Ovary (tissue), 9 donors: ENCODE results near the gene EPB41L4B. TPM values are rescaled to one million over a fixed set of nuclear protein-coding genes. Genes with fewer than 3 reads are reported as not detected.
A peak's percentile ranks its signal among the peaks of the same experiment; 100 is the strongest.

ENCODE experiments used
- DNase-seq, 5 donors: peaks; one replicate each; pipeline ENCODE4 v3.0.0-alpha.2; 2019 to 2020
- H3K27ac ChIP-seq, 2 donors: fragments of 200-600 bp; one replicate each; pipeline versions ENCODE4 v1.5.1 to v1.8.0; 2019 to 2022
- H3K27me3 ChIP-seq: fragments of 200-600 bp; one replicate; pipeline ENCODE4 v1.8.0; 2022
- H3K36me3 ChIP-seq: fragments of 200-600 bp; sonication (generic); one replicate; pipeline ENCODE4 v1.5.1; 2019
- H3K4me1 ChIP-seq: one replicate; pipeline ENCODE4 v1.8.1; 2013; ENCODE audit warnings: mild to moderate bottlenecking, moderate library complexity; ENCODE audit not compliant: insufficient read depth
- H3K4me3 ChIP-seq: fragments of 200-600 bp; sonication (generic); one replicate; pipeline ENCODE4 v1.5.1; 2017
- H3K9me3 ChIP-seq, 2 donors: fragments of 200-600 bp in 1 of 2; sonication (generic) in 1 of 2; one replicate each; pipeline versions ENCODE4 v1.5.1 to v1.8.1; 2013 to 2019; ENCODE audit warnings: mild to moderate bottlenecking in 1 of 2, moderate library complexity in 1 of 2
- EP300 ChIP-seq: sonication (generic); formaldehyde crosslinking; IDR thresholded peaks from one replicate; pipeline ENCODE4 v1.6.1; 2017; ENCODE audit warnings: antibody characterized with exemption
- POLR2A ChIP-seq: fragments of 450-650 bp; IDR thresholded peaks from one replicate; pipeline ENCODE4 v1.6.1; 2017; ENCODE audit warnings: antibody characterized with exemption, mild to moderate bottlenecking, moderate library complexity
- WGBS, 3 donors: extraction: QIAGEN DNeasy Blood & Tissue Kit in 1 of 3; methylation state at CpG; one replicate each; pipeline versions ENCODE4 v1.1.5 to v1.1.7; 2013 to 2017; 5-methylcytosine and 5-hydroxymethylcytosine counted together
- intact Hi-C, 4 donors: fragments of 100-400 bp; cut with DNase I; formaldehyde crosslinking; loops; one replicate each; pipeline versions ENCODE4 v1.11.0 to v1.15.1; 2022 to 2023
- polyA plus RNA-seq, 2 donors: library from polyadenylated mRNA; stranded (reverse); fragments of 200-250 nt in 1 of 2; fragments of 350-450 nt in 1 of 2; fragmentation: Illumina TruSeq in 1 of 2; extraction: RNeasy Lipid Tissue Mini Kit (QIAGEN cat#74804) in 1 of 2; gene quantifications; one replicate each; pipeline ENCODE4 v1.2.3, GENCODE V29; 2013 to 2014
- total RNA-seq, 7 donors: library from RNA; depleted of rRNA in 2 of 7; stranded (reverse); fragments of >200 nt in 2 of 7; fragmentation: NEBNext Ultra II Directional in 3 of 7; extraction: Animal tissue kit (Norgen Biotek cat#: 25700) in 3 of 7; gene quantifications; one replicate each; pipeline versions ENCODE4 v1.1.0 to v1.2.4, GENCODE V29; 2016 to 2023
- TF ChIP-seq, protein P1 (sequence below), 3 donors: fragments of 450-650 bp in 2 of 3; fragments of 200-600 bp in 1 of 3; IDR thresholded peaks; one replicate each; pipeline versions ENCODE4 v1.5.1 to v1.8.0; 2016 to 2022; ENCODE audit warnings: antibody characterized with exemption in 3 of 3, mild to moderate bottlenecking in 1 of 3
- donor health status: DM: no; HTN: no; CAD: no; lungs with moderate emphysema.
- donor health status: DM: no; HTN: no; CAD: no.
- donor health status: Bipolar disorder and iron deficiency.
- donor health status: DM: yes; HTN: yes; CAD: no.
- donor health status: DM: no; HTN: no; CAD: no.
- donor health status: DM: yes; HTN: yes; CAD: no.

EPB41L4B gene
- total and polyA plus RNA-seq, 9 donors: 8.3 to 34.3 (median 14.0) TPM

- DNase-seq: no peak
- Histone ChIP-seq H3K27me3 (no peaks in the 10 kb centered on the region), H3K4me1 (peaks cover 23% of the 10 kb centered on the region), H3K27ac (peak overlapping the region; percentile 70 to 88), H3K36me3 (no peaks in the 10 kb centered on the region), H3K9me3 (no peaks in the 10 kb centered on the region), H3K4me3 (no peak overlapping the region)
- TF ChIP-seq EP300: no peak
- intact Hi-C loops: loop anchor here in 2 of 4 donors (5.0 kb wide), 2 partner anchors 61 to 66 kb away; no protein-coding TSS in a partner anchor
- 70 to 85% (median 79%) methylated on average over 5 of the region's 5 CpGs for WGBS, 3 donors
Measured at GRCh38 chr9:109251776-109252106, 69.1 kb downstream of the EPB41L4B start.

- Histone ChIP-seq H3K36me3 (no peaks in the 10 kb centered on the region), H3K27me3 (no peaks in the 10 kb centered on the region), H3K4me3 (no peak overlapping the region), H3K9me3 (no peaks in the 10 kb centered on the region), H3K27ac (peak overlapping the region; percentile 70 to 88), H3K4me1 (peaks cover 23% of the 10 kb centered on the region)
- peak; percentile 43 to 77 (median 64) for DNase-seq
- intact Hi-C loops: loop anchor here in 2 of 4 donors (5.0 kb wide), 2 partner anchors 61 to 66 kb away; no protein-coding TSS in a partner anchor
- WGBS, 3 donors: 17 to 42% (median 30%) methylated on average over 10 of the region's 10 CpGs
- TF ChIP-seq, protein P1, sequence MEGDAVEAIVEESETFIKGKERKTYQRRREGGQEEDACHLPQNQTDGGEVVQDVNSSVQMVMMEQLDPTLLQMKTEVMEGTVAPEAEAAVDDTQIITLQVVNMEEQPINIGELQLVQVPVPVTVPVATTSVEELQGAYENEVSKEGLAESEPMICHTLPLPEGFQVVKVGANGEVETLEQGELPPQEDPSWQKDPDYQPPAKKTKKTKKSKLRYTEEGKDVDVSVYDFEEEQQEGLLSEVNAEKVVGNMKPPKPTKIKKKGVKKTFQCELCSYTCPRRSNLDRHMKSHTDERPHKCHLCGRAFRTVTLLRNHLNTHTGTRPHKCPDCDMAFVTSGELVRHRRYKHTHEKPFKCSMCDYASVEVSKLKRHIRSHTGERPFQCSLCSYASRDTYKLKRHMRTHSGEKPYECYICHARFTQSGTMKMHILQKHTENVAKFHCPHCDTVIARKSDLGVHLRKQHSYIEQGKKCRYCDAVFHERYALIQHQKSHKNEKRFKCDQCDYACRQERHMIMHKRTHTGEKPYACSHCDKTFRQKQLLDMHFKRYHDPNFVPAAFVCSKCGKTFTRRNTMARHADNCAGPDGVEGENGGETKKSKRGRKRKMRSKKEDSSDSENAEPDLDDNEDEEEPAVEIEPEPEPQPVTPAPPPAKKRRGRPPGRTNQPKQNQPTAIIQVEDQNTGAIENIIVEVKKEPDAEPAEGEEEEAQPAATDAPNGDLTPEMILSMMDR (IDR thresholded peaks at IDR 0.05): no peak
Measured at GRCh38 chr9:109251080-109251775, 69.6 kb downstream of the EPB41L4B start.

- intact Hi-C loops: loop anchor here in 2 of 4 donors (5.0 kb wide), 2 partner anchors 62 to 67 kb away; no protein-coding TSS in a partner anchor
- no peak for DNase-seq
- H3K9me3 ChIP-seq: no peaks in the 10 kb centered on the region
- peak overlapping the region; percentile 22 to 88 for H3K27ac ChIP-seq
- TF ChIP-seq POLR2A: no peak
- TF ChIP-seq, protein P1 (IDR thresholded peaks at IDR 0.05): no peak
- TF ChIP-seq EP300: no peak
- WGBS, 3 donors: 55 to 78% (median 74%) methylated on average over 3 of the region's 3 CpGs
- H3K4me3 ChIP-seq: no peak overlapping the region
- H3K27me3 ChIP-seq: no peaks in the 10 kb centered on the region
- H3K36me3 ChIP-seq: no peaks in the 10 kb centered on the region
- H3K4me1 ChIP-seq: peaks cover 23% of the 10 kb centered on the region
Measured at GRCh38 chr9:109250771-109251079, 70.1 kb downstream of the EPB41L4B start.

DNA sequence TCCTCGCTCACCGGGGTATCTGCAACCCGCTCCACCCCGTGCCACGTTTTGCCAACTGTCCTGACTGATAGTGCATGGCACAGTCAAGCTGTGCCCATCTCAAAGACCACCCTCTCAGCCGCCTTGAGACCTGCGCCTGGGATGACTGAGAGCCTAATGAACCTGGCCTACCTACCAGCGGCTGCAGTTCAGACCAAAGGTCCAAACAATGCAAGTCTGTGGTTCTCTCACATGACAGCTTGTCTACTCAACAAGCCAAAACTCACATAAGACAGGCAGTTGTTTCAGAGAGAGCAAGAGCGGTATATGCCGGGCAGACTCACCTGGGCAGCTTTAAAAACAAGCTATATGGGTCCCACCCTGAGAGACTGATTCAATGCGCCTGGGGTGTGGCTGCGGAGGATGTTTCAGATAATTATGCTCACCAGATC, 70.5 kb downstream of the EPB41L4B start:
- TF ChIP-seq POLR2A: no peak
- no peak for TF ChIP-seq EP300
- TF ChIP-seq, protein P1 (IDR thresholded peaks at IDR 0.05): no peak
- Histone ChIP-seq H3K27me3 (no peaks in the 10 kb centered on the region), H3K4me1 (peaks cover 23% of the 10 kb centered on the region), H3K9me3 (no peaks in the 10 kb centered on the region), H3K4me3 (no peak overlapping the region), H3K27ac (peak overlapping the region; percentile 22 to 88), H3K36me3 (no peaks in the 10 kb centered on the region)
- intact Hi-C loops: loop anchor here in 2 of 4 donors (5.0 kb wide), 2 partner anchors 62 to 67 kb away; no protein-coding TSS in a partner anchor
- DNase-seq: peak in 1 of 5 donors; percentile 44
- WGBS, 3 donors: 91 to 96% (median 91%) methylated on average over 12 of the region's 12 CpGs

DNA sequence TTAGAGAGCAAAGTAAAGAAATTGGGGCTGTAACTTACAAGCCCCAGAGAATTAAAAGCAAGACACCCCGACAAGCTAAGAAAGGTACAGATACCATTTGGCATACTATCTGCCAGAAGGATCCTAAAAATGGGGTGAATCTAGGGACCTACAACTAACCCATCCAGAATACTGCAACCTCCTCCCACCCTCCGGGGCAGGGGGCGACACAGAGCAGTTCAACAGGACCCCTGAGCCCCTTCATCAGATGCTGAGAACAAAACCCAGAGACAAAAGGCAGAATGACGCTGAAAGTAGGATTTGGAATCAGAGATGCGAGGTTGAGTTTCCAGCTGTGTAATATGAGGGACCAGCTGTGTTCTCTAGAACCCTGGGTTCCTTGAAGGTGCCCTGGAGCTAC, 71.2 kb downstream of the EPB41L4B start:
- intact Hi-C loops: loop anchor here (5.0 to 10.0 kb wide), 3 partner anchors 63 to 75 kb away; partner anchors contain the start of gene EPB41L4B (in 1 of the 4)

More for the DNA sequence above, 71.2 kb downstream of the EPB41L4B start:
- 62 to 82% (median 73%) methylated on average over 5 of the region's 5 CpGs for WGBS, 3 donors
- Histone ChIP-seq H3K27me3 (no peaks in the 10 kb centered on the region), H3K4me1 (peaks cover 21% of the 10 kb centered on the region), H3K4me3 (no peak overlapping the region), H3K27ac (peak overlapping the region in 1 of 2 donors; percentile 88), H3K9me3 (no peaks in the 10 kb centered on the region), H3K36me3 (no peaks in the 10 kb centered on the region)
- no peak for DNase-seq
- TF ChIP-seq POLR2A (no peak), EP300 (no peak)
- TF ChIP-seq, protein P1 (IDR thresholded peaks at IDR 0.05): no peak
